Activated naive CD8-positive, alpha-beta T cell treated with anti-CD3 and anti-CD28 coated beads for 36 hours (primary cell): ENCODE data around the gene INTS2. TPM values are rescaled to one million over a fixed set of nuclear protein-coding genes. Genes with fewer than 3 reads are reported as not detected.

ENCODE experiments used
- DNase-seq: peaks from one replicate; pipeline ENCODE4 v3.0.0; 2021
- H3K27ac Mint-ChIP-seq: one replicate; pipeline ENCODE4 v1.8.0; 2022; ENCODE audit warnings: mild to moderate bottlenecking, moderate library complexity, mixed read lengths
- H3K27me3 Mint-ChIP-seq: one replicate; pipeline ENCODE4 v1.8.0; 2022; ENCODE audit warnings: mild to moderate bottlenecking, mixed read lengths
- H3K36me3 Mint-ChIP-seq: one replicate; pipeline ENCODE4 v1.8.0; 2021; ENCODE audit warnings: mild to moderate bottlenecking, mixed read lengths
- H3K4me1 Mint-ChIP-seq: one replicate; pipeline ENCODE4 v1.8.0; 2021; ENCODE audit warnings: mixed read lengths
- H3K4me3 Mint-ChIP-seq: one replicate; pipeline ENCODE4 v1.8.0; 2022; ENCODE audit warnings: mild to moderate bottlenecking, moderate library complexity, mixed read lengths
- H3K9me3 Mint-ChIP-seq: one replicate; pipeline ENCODE4 v1.8.0; 2022; ENCODE audit warnings: mixed read lengths
- total RNA-seq, 2 experiments: library from RNA; stranded (reverse); gene quantifications; one replicate each; pipeline ENCODE4 v1.2.3, GENCODE V29; 2021

The INTS2 gene, protein sequence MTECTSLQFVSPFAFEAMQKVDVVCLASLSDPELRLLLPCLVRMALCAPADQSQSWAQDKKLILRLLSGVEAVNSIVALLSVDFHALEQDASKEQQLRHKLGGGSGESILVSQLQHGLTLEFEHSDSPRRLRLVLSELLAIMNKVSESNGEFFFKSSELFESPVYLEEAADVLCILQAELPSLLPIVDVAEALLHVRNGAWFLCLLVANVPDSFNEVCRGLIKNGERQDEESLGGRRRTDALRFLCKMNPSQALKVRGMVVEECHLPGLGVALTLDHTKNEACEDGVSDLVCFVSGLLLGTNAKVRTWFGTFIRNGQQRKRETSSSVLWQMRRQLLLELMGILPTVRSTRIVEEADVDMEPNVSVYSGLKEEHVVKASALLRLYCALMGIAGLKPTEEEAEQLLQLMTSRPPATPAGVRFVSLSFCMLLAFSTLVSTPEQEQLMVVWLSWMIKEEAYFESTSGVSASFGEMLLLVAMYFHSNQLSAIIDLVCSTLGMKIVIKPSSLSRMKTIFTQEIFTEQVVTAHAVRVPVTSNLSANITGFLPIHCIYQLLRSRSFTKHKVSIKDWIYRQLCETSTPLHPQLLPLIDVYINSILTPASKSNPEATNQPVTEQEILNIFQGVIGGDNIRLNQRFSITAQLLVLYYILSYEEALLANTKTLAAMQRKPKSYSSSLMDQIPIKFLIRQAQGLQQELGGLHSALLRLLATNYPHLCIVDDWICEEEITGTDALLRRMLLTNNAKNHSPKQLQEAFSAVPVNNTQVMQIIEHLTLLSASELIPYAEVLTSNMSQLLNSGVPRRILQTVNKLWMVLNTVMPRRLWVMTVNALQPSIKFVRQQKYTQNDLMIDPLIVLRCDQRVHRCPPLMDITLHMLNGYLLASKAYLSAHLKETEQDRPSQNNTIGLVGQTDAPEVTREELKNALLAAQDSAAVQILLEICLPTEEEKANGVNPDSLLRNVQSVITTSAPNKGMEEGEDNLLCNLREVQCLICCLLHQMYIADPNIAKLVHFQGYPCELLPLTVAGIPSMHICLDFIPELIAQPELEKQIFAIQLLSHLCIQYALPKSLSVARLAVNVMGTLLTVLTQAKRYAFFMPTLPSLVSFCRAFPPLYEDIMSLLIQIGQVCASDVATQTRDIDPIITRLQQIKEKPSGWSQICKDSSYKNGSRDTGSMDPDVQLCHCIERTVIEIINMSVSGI
- total RNA-seq, result 10 to 100 TPM; 24.3 to 26.2 TPM

DNA sequence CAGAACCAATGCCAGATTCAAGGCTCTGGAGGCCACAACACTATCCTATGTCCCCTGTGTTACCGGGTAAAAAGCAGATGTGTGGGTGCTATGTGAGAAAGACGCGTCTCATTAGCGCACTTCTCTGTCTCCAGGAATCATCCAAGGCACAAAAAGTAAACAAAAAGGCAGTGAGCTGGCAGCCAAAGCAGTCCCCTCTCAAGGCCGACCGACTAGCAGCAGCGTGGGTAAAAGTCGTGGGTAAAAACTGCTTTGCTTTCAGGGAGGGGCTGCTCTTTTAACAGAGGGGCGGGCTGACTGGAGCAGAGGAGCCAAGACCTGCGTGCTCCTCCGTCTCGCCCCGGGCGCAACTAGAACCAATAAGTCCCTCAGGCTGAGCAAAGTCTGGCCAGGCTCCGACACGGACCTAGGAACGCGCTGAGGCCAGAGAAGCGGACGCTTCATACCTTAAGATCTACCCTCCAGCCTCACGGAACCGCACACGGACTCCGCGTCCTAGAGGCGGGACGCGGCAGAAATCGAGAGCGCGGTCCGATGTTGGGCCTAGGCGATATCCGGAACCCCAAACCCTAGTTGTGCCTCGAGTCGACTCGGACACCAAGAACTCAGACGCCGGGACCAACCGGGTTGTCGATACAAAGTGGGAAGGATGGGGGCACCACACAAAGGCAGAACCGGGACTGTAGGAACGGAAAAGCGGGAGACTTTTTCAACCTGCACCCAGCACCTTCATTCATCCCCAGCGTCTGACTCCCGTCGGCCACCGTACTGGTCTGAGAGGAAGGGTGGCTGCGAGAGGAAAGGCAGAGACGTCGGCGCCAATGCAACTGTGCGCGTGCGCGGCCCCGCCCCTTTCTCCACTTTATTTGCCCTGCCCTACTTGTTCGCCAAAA is at the start of gene INTS2:
INTS2 (minus strand) TSS at position 775 of the 893 bp plus-strand sequence. CDS start 1,338 bp downstream, outside the sequence.
- Mint-ChIP-seq H3K4me1 (peaks cover 13% of the 10 kb centered on the region), H3K36me3 (peaks cover 4% of the 10 kb centered on the region), H3K27me3 (no peaks in the 10 kb centered on the region), H3K4me3 (peak within 1 kb of the TSS; percentile 92), H3K9me3 (no peaks in the 10 kb centered on the region), H3K27ac (peak within 1 kb of the TSS; percentile 92)
- DNase-seq, result peak; percentile 93

DNA sequence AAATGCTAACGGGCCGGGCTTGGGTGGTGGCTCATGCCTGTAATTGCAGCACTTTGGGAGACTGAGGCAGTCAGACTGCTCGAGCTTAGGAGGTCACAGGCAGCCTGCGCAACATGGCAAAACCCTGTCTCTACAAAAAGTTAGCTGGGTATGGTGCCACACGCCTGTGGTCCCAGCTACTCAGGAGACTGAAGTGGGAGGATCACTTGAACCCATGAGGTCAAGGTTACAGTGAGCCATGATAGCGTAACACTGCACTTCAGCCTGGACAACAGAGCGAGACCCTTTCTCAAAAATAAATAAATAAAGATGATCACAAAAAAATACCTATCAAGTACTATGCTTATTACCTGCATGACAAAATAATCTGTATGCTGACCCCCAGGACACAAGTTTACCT is 46.3 kb upstream of the INTS2 start:
- no peaks in the 10 kb centered on the region for H3K9me3 Mint-ChIP-seq
- DNase-seq, result no peak
- peaks cover 25% of the 10 kb centered on the region for H3K36me3 Mint-ChIP-seq
- H3K4me3 Mint-ChIP-seq, result no peak overlapping the region
- peaks cover 11% of the 10 kb centered on the region for H3K4me1 Mint-ChIP-seq
- H3K27ac Mint-ChIP-seq, result no peak overlapping the region
- H3K27me3 Mint-ChIP-seq, result no peaks in the 10 kb centered on the region

DNA sequence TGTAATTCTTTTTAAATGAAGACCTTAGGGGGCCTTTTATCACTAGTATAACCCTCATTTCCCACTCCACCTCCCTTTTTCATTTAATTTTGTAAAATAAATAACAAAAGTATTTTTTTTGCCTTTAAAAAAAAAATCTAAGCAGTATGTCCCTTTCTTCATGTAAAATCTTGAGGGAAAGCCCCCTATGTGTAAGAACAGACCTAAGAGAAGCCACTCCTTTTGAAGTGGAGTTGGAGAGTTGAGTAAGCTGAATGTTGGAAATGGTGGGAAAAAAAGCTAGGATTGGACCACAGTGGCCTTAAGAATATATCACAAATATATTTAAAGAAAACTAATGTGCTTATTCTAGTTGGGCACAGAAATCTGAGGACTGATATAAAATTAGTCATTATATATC is 44.5 kb upstream of the INTS2 start:
- no peaks in the 10 kb centered on the region for H3K9me3 Mint-ChIP-seq
- H3K27ac Mint-ChIP-seq, result no peak overlapping the region
- H3K27me3 Mint-ChIP-seq, result no peaks in the 10 kb centered on the region
- peaks cover 11% of the 10 kb centered on the region for H3K4me1 Mint-ChIP-seq
- H3K36me3 Mint-ChIP-seq, result peaks cover 12% of the 10 kb centered on the region
- no peak overlapping the region for H3K4me3 Mint-ChIP-seq
- no peak for DNase-seq

DNA sequence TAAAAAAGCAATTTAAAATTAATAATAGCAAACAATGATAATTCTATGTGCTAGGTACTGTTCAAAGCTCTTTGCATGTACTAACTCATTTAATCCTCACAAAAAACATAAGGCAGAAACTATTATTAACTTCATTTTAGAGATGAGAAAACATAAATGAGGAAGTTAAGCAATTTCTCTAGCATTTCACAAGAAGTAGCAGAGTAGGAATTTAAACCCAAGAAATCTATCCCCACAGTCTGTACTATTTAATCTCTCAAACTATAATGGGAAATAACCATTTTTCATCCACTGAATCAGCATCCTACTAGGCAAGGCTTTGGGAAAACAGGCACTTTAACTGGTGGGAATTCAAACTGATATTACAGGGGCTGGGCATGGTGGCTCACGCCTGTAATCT is 42.2 kb upstream of the INTS2 start:
- Mint-ChIP-seq H3K36me3 (peaks cover 7% of the 10 kb centered on the region), H3K27me3 (no peaks in the 10 kb centered on the region), H3K27ac (no peak overlapping the region), H3K4me3 (no peak overlapping the region), H3K9me3 (no peaks in the 10 kb centered on the region), H3K4me1 (peaks cover 7% of the 10 kb centered on the region)
- no peak for DNase-seq

DNA sequence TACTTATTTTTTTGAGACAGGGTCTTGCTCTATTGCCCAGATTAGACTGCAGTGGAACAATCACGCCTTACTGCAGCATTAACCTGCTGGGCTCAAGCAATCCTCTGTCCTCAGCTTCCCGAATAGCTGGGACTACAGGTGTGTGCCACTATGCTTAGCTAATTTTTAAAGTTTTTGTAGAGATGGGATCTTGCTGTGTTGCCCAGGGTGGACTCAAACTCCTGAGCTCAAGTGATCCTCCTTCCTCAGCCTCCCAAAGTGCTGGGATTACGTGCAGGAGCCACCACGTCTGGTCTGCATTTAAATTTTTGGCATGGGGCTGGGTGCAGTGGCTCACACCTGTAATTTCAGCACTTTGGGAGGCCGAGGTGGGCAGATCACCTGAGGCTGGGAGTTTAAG is 41.0 kb upstream of the INTS2 start:
- Mint-ChIP-seq H3K27ac (no peak overlapping the region), H3K4me3 (no peak overlapping the region), H3K4me1 (no peaks in the 10 kb centered on the region), H3K27me3 (no peaks in the 10 kb centered on the region), H3K9me3 (no peaks in the 10 kb centered on the region), H3K36me3 (peaks cover 2% of the 10 kb centered on the region)
- DNase-seq, result no peak

DNA sequence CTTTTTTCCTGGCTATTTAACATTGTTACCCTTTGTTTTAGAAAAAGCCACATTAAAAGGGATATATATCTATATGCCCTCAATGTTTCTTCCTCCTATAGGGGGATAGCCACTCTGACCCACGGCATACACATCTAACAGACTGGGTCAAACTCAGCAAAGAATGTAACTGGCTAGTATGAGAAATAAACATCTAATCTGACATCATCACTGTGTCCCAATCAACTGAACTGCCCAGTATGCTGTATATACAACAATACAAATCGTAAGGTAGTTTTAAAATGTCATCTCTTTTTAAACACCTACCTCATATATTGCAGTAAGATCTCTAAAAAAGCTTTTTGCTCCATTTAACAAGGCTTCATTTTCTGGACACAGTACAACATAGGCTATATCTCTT is 39.9 kb upstream of the INTS2 start:
- H3K4me1 Mint-ChIP-seq, result no peaks in the 10 kb centered on the region
- H3K4me3 Mint-ChIP-seq, result no peak overlapping the region
- DNase-seq, result no peak
- H3K36me3 Mint-ChIP-seq, result peaks cover 2% of the 10 kb centered on the region
- no peaks in the 10 kb centered on the region for H3K27me3 Mint-ChIP-seq
- no peaks in the 10 kb centered on the region for H3K9me3 Mint-ChIP-seq
- H3K27ac Mint-ChIP-seq, result no peak overlapping the region

DNA sequence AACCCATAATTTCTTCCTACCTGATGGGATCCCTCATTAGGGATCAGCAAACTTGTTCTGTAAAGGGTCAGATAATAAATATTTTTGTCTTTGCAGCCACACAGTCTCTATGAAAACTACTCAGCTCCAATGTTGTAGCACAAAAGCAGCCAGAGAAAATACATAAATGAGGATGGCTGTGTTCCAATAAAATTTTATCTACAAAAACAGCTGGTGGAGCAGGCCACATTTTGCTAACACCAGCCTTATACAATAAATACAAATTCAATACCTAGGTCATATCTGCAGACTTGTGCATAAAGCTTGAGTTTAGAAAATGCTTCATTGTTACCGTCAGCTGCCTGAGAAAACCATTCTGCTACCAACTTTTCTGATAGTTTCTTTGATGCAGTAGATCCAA is 38.4 kb upstream of the INTS2 start:
- no peaks in the 10 kb centered on the region for H3K4me1 Mint-ChIP-seq
- H3K36me3 Mint-ChIP-seq, result peaks cover 3% of the 10 kb centered on the region
- DNase-seq, result no peak
- no peak overlapping the region for H3K27ac Mint-ChIP-seq
- no peaks in the 10 kb centered on the region for H3K27me3 Mint-ChIP-seq
- H3K9me3 Mint-ChIP-seq, result no peaks in the 10 kb centered on the region
- no peak overlapping the region for H3K4me3 Mint-ChIP-seq

DNA sequence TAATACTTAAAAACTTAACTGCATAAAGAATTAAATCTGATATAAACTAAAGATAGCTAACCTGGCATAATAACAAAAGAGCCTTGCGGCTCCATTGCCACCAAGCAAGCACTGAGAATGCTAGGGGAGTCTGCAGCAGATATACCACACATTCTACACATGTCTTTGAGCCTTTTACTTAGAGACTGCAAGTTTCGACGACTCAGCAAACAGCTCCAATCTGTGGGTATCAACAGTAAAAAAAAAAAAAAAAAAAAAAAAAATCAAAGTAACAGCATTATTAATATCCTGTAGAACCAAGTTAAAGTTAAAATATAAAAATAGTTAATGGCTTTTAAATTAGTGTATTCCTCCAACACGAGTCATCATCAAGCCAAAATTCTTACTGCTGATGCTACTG is 27.8 kb upstream of the INTS2 start:
- Mint-ChIP-seq H3K27me3 (no peaks in the 10 kb centered on the region), H3K4me3 (no peak overlapping the region), H3K27ac (no peak overlapping the region), H3K36me3 (peaks cover 11% of the 10 kb centered on the region), H3K9me3 (no peaks in the 10 kb centered on the region), H3K4me1 (no peaks in the 10 kb centered on the region)
- DNase-seq, result no peak

DNA sequence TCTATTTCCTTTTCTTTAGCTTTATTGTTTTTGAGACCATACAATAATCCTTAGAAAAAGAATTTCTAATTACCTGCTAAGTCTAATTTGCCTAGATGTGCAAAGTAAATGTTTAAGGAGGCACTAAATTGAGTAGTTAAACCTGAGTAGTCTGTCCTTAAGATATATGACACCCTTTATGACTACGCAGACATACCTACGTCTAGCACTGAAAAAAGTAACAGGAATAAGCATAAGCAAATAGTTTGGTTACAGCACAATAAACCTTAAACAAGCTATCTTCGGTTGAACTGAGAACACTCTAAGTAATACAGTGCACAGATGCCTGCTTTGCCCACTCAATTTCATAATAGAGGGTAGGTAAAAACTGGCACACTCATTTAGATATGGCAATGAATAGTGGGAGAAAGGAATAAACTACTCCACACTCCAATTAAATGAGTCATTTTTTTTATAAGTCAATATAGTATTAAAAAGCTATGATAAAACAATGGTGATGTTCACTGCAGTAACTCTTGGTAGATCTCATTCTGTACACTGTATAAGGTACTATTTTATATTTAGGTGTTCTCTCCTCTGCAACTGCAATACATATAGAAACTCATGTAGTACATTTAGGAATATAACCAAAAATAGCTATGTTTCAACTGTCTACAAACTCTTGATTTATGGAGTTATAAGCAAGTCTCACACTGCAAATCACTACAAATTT is 19.7 kb upstream of the INTS2 start:
- no peak for DNase-seq
- H3K4me1 Mint-ChIP-seq, result peaks cover 3% of the 10 kb centered on the region
- H3K27me3 Mint-ChIP-seq, result no peaks in the 10 kb centered on the region
- H3K36me3 Mint-ChIP-seq, result peaks cover 5% of the 10 kb centered on the region
- no peaks in the 10 kb centered on the region for H3K9me3 Mint-ChIP-seq
- no peak overlapping the region for H3K27ac Mint-ChIP-seq
- no peak overlapping the region for H3K4me3 Mint-ChIP-seq

DNA sequence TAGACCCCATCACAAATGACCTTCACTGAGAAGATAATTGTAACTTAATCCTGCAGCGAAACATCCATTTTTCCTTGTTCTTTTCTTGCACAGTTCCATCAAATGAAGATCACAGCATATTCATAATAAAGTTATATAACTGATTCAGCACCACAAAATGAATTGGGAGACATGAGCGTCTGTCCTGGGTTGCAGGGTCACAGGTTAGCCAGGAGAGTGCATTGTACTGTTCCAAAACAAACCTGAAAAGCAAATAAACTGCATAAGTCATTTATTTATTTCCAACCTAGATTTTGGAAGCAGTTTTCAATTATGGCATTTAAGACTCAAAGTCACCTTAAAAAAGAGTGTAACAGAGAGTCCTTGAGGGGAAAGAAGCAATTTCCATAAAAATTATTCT is 18.6 kb upstream of the INTS2 start:
- Mint-ChIP-seq H3K27ac (no peak overlapping the region), H3K36me3 (peaks cover 4% of the 10 kb centered on the region), H3K4me3 (no peak overlapping the region), H3K9me3 (no peaks in the 10 kb centered on the region), H3K4me1 (peaks cover 3% of the 10 kb centered on the region), H3K27me3 (no peaks in the 10 kb centered on the region)
- DNase-seq, result no peak

DNA sequence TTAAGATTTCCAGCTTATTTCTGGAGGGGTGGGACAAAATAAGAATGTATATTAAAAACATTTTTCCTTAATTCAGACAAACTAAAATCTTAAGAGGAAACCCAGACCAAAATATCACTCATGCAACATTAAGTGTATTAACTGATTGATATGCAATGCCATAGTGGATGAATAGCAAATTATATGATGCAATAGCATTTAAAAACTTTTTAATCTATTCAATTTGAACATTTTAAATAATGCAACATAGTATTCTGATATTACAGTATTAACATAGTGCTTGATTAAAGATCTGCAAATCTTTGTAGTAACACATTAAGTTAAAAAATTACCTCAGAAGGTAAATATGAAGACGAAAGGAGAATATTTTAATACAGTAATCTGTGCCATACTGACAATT is 15.3 kb upstream of the INTS2 start:
- DNase-seq, result no peak
- Mint-ChIP-seq H3K9me3 (no peaks in the 10 kb centered on the region), H3K4me3 (no peak overlapping the region), H3K27me3 (no peaks in the 10 kb centered on the region), H3K4me1 (peaks cover 3% of the 10 kb centered on the region), H3K27ac (no peak overlapping the region), H3K36me3 (peaks cover 2% of the 10 kb centered on the region)

DNA sequence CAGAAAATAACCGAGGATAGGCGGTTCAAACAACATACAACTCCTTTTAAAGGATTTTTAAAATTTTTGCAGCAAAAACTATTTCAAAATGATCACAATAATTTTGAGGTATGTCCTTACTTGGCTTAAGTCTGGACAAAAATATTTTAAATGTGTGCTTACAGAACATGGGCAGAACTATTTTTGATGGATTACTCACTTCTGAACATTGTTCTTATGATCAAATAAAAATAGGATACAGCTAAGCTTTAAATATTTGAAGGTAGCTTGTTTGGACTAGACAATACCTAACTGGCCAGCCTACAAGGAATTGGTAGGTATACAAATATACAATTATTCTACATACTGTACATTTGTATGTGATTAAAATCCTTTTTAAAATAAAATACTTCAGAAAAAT is 14.3 kb upstream of the INTS2 start:
- H3K4me3 Mint-ChIP-seq, result no peak overlapping the region
- no peak for DNase-seq
- H3K9me3 Mint-ChIP-seq, result no peaks in the 10 kb centered on the region
- H3K27me3 Mint-ChIP-seq, result no peaks in the 10 kb centered on the region
- H3K36me3 Mint-ChIP-seq, result peaks cover 2% of the 10 kb centered on the region
- no peak overlapping the region for H3K27ac Mint-ChIP-seq
- peaks cover 3% of the 10 kb centered on the region for H3K4me1 Mint-ChIP-seq

DNA sequence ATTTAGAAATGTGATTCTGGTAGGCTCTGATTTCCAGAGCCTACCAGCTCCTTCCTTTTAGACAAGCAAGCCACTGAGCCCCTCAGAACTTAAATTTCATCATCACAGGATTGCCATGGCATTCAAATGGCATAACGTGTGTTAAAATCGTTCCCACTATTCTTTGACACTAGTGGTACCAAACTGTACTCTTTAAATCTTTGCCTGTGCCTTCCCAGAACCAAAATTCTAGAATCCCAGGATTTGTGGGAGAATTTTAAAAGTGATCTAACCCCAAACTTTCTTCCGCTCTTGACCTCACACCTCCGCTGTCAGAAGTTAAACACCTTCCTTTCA is 287 bp upstream of the INTS2 start:
- Mint-ChIP-seq H3K9me3 (no peaks in the 10 kb centered on the region), H3K27ac (peak overlapping the region; percentile 92)
- no peak for DNase-seq

DNA sequence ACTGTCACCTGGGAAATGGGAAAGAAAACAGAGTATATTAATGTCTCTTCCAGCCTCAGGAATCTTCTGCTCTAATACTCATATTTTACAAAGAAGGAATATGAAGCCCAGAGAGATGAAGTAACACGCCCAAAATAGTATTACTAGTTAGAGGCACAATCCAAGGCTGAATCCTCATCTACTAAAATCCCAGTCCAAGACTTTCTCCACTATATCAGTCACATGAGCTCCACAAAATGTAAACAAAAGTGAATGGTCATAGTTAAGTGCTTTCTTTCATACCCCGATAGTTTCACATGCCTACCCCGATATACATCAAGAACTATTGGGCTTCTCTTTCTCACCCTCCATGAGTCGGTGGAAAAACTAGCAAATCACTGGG is 965 bp downstream of the INTS2 start:
- H3K27me3 Mint-ChIP-seq, result no peaks in the 10 kb centered on the region

More for the DNA sequence above, 287 bp upstream of the INTS2 start:
- H3K27me3 Mint-ChIP-seq, result no peaks in the 10 kb centered on the region
- H3K4me3 Mint-ChIP-seq, result peak overlapping the region; percentile 92
- H3K36me3 Mint-ChIP-seq, result peaks cover 4% of the 10 kb centered on the region
- peaks cover 13% of the 10 kb centered on the region for H3K4me1 Mint-ChIP-seq

More for the DNA sequence above, 965 bp downstream of the INTS2 start:
- peak overlapping the region; percentile 92 for H3K4me3 Mint-ChIP-seq
- DNase-seq, result no peak
- H3K36me3 Mint-ChIP-seq, result peaks cover 4% of the 10 kb centered on the region
- peaks cover 13% of the 10 kb centered on the region for H3K4me1 Mint-ChIP-seq
- H3K9me3 Mint-ChIP-seq, result no peaks in the 10 kb centered on the region
- peak overlapping the region; percentile 92 for H3K27ac Mint-ChIP-seq
